ENCODE results near the gene SPIRE1.

DNA sequence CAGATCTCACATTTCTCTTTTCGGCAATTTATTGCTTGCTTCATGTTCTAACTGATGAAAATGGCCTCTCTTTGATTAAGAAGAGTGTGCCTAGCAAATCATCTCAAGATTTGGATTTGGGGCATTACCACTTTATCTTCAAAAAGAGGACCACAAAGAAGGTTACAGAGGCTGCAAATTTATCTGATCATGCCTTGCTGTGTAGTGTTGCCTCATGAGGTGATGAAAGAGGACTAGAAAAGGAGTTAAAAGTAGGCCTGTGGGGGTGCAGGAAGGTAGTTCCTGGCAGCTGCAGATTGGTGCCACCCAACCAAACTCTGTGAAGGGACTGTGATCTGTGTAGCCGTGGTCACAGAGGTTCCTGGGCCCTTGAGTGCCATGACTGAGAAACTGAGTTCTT, 181.0 kb downstream of the SPIRE1 start:
- no peak for TF ChIP-seq CTCF (IDR thresholded peaks at IDR 0.05; ENCODE audit: low read length)
- no peak for TF ChIP-seq EZH2 (IDR thresholded peaks at IDR 0.05; ENCODE audit: borderline replicate concordance, low read length)
